ENCODE results near the gene TMEM131L. TPM values are rescaled to one million over a fixed set of nuclear protein-coding genes. Genes with fewer than 3 reads are reported as not detected.
"Not testable (repeated sequence)": the region's sequence is repeated elsewhere in the genome, so short reads cannot be mapped to it uniquely, and the experiment has no call there.

TMEM131L gene
- 10 to 100 TPM; 12.6 to 15.0 TPM for total RNA-seq
- polyA plus RNA-seq (ENCODE audit: insufficient read depth, low read depth, low replicate concordance): 9.1 TPM
- long read RNA-seq, donor 1, partial matches to known transcripts: 0 of 1 reads
- long read RNA-seq, donor 1, other reads (novel, unspliced or antisense): 0 of 1 reads
- long read RNA-seq, donor 2: 0 reads

GRCh38 chr4:153466081-153466948, at the start of gene TMEM131L:
TSS of gene TMEM131L (plus strand) at chr4:153466360. CDS start at chr4:153466398, 38 bp downstream.
- intact Hi-C loops (cut with DNase I; ENCODE audit: low total_unique reads): no loop called here
- DNase-seq: peak; percentile 68
- Histone ChIP-seq H3K9me3 (no peaks in the 10 kb centered on the region), H3K27ac (peak within 1 kb of the TSS; percentile 60 to 80), H3K36me3 (ENCODE audit: low read depth, missing control alignments) (no peaks in the 10 kb centered on the region), H3K27me3 (no peaks in the 10 kb centered on the region), H3K4me1 (peaks cover 4% of the 10 kb centered on the region), H3K4me3 (peak within 1 kb of the TSS; percentile 79 to 80)
- 0 to 1% methylated on average over 19 to 79 of the region's 103 CpGs for WGBS, 2 donors
- TF ChIP-seq CTCF (IDR thresholded peaks at IDR 0.05): peak in 1 of 3 experiments; percentile 9
- TF ChIP-seq POLR2A (IDR thresholded peaks at IDR 0.05): no peak

- H3K9me3 ChIP-seq; H3K4me3 ChIP-seq; H3K27me3 ChIP-seq; H3K4me1 ChIP-seq; DNase-seq; H3K27ac ChIP-seq; H3K36me3 ChIP-seq (ENCODE audit: low read depth, missing control alignments); intact Hi-C loops (cut with DNase I; ENCODE audit: low total_unique reads): not testable (repeated sequence)
- 84% methylated on average over 8 of the region's 8 CpGs for WGBS, 2 donors
These were observed 49.7 kb upstream of the TMEM131L start for GRCh38 chr4:153416456-153416855.

- Histone ChIP-seq H3K9me3 (no peaks in the 10 kb centered on the region), H3K4me3 (no peak overlapping the region), H3K27me3 (no peaks in the 10 kb centered on the region), H3K36me3 (ENCODE audit: low read depth, missing control alignments) (no peaks in the 10 kb centered on the region), H3K27ac (no peak overlapping the region), H3K4me1 (no peaks in the 10 kb centered on the region)
- WGBS, 2 donors: 93 to 97% methylated on average over 7 of the region's 7 CpGs
- no peak for DNase-seq
- TF ChIP-seq CTCF (IDR thresholded peaks at IDR 0.05) (no peak), POLR2A (IDR thresholded peaks at IDR 0.05) (no peak)
- intact Hi-C loops (cut with DNase I; ENCODE audit: low total_unique reads): no loop called here
These were observed 48.0 kb upstream of the TMEM131L start for GRCh38 chr4:153418121-153418520.

GRCh38 chr4:153418558-153418957, 47.6 kb upstream of the TMEM131L start:
- no peak overlapping the region for H3K27ac ChIP-seq
- H3K4me1 ChIP-seq: no peaks in the 10 kb centered on the region
- no peak for DNase-seq
- TF ChIP-seq CTCF (IDR thresholded peaks at IDR 0.05): no peak
- TF ChIP-seq POLR2A (IDR thresholded peaks at IDR 0.05): no peak
- no peaks in the 10 kb centered on the region for H3K36me3 ChIP-seq (ENCODE audit: low read depth, missing control alignments)
- H3K27me3 ChIP-seq: no peaks in the 10 kb centered on the region
- intact Hi-C loops (cut with DNase I; ENCODE audit: low total_unique reads): no loop called here
- no peak overlapping the region for H3K4me3 ChIP-seq
- WGBS, 2 donors: 66% methylated on average over 3 of the region's 3 CpGs
- no peaks in the 10 kb centered on the region for H3K9me3 ChIP-seq

- H3K36me3 ChIP-seq (ENCODE audit: low read depth, missing control alignments): no peaks in the 10 kb centered on the region
- no peak overlapping the region for H3K27ac ChIP-seq
- intact Hi-C loops (cut with DNase I; ENCODE audit: low total_unique reads): no loop called here
- no peaks in the 10 kb centered on the region for H3K4me1 ChIP-seq
- DNase-seq: no peak
- H3K9me3 ChIP-seq: no peaks in the 10 kb centered on the region
- H3K27me3 ChIP-seq: no peaks in the 10 kb centered on the region
- WGBS, 2 donors: 82 to 87% methylated on average over 5 of the region's 5 CpGs
- H3K4me3 ChIP-seq: no peak overlapping the region
- TF ChIP-seq POLR2A (IDR thresholded peaks at IDR 0.05) (no peak), CTCF (IDR thresholded peaks at IDR 0.05) (no peak)
These were observed 47.1 kb upstream of the TMEM131L start for GRCh38 chr4:153419029-153419428.

Measured in testis (tissue), 5 donors.